ENCODE data around the gene TRAF3IP3.

Gene TRAF3IP3

GRCh38 chr1:209755926-209756614, at the start of gene TRAF3IP3:
Gene TRAF3IP3 (plus strand): TSS chr1:209756053. CDS start chr1:209760040, 3,987 bp downstream.
- DNase-seq (ENCODE audit: low read depth): no peak

GRCh38 chr1:209706622-209707021, 49.2 kb upstream of the TRAF3IP3 start:
- DNase-seq (ENCODE audit: low read depth): no peak

- DNase-seq (ENCODE audit: low read depth): no peak
These were observed 48.5 kb upstream of the TRAF3IP3 start for GRCh38 chr1:209707308-209707707.

- DNase-seq (ENCODE audit: low read depth): no peak
These were observed 47.6 kb upstream of the TRAF3IP3 start for GRCh38 chr1:209708297-209708696.

- DNase-seq (ENCODE audit: low read depth): no peak
These were observed 45.8 kb upstream of the TRAF3IP3 start for GRCh38 chr1:209710093-209710492.

GRCh38 chr1:209710847-209711246, 45.0 kb upstream of the TRAF3IP3 start:
- DNase-seq (ENCODE audit: low read depth): no peak

GRCh38 chr1:209714338-209714737, 41.5 kb upstream of the TRAF3IP3 start:
- DNase-seq (ENCODE audit: low read depth): no peak

GRCh38 chr1:209715314-209715713, 40.5 kb upstream of the TRAF3IP3 start:
- DNase-seq (ENCODE audit: low read depth): no peak

- DNase-seq (ENCODE audit: low read depth): no peak
These were observed 38.0 kb upstream of the TRAF3IP3 start for GRCh38 chr1:209717818-209718217.

GRCh38 chr1:209720326-209720725, 35.5 kb upstream of the TRAF3IP3 start:
- no peak for DNase-seq (ENCODE audit: low read depth)

GRCh38 chr1:209720826-209721225, 35.0 kb upstream of the TRAF3IP3 start:
- no peak for DNase-seq (ENCODE audit: low read depth)

- DNase-seq (ENCODE audit: low read depth): no peak
These were observed 34.5 kb upstream of the TRAF3IP3 start for GRCh38 chr1:209721323-209721722.

- DNase-seq (ENCODE audit: low read depth): no peak
These were observed 32.6 kb upstream of the TRAF3IP3 start for GRCh38 chr1:209723265-209723664.

GRCh38 chr1:209723756-209724693, 31.8 kb upstream of the TRAF3IP3 start:
- DNase-seq (ENCODE audit: low read depth): no peak

GRCh38 chr1:209727286-209727685, 28.6 kb upstream of the TRAF3IP3 start:
- DNase-seq (ENCODE audit: low read depth): no peak

GRCh38 chr1:209727785-209728184, 28.1 kb upstream of the TRAF3IP3 start:
- no peak for DNase-seq (ENCODE audit: low read depth)

GRCh38 chr1:209728466-209728865, 27.4 kb upstream of the TRAF3IP3 start:
- no peak for DNase-seq (ENCODE audit: low read depth)

- no peak for DNase-seq (ENCODE audit: low read depth)
These were observed 26.4 kb upstream of the TRAF3IP3 start for GRCh38 chr1:209729436-209729835.

GRCh38 chr1:209732725-209733124, 23.1 kb upstream of the TRAF3IP3 start:
- no peak for DNase-seq (ENCODE audit: low read depth)

- DNase-seq (ENCODE audit: low read depth): no peak
These were observed 22.3 kb upstream of the TRAF3IP3 start for GRCh38 chr1:209733409-209734192.

- DNase-seq (ENCODE audit: low read depth): no peak
These were observed 19.2 kb upstream of the TRAF3IP3 start for GRCh38 chr1:209736490-209737117.

- DNase-seq (ENCODE audit: low read depth): no peak
These were observed 18.7 kb upstream of the TRAF3IP3 start for GRCh38 chr1:209737118-209737505.
